ENCODE results near the gene MTERF4.

- TF ChIP-seq POLR2A (IDR thresholded peaks at IDR 0.05; ENCODE audit: extremely low read depth, insufficient read length) (no peak), MAX (IDR thresholded peaks at IDR 0.05; ENCODE audit: low read depth, low read length) (0 out of 2 replicates have a peak, but pooled peaks have one; percentile 7), MYC (IDR thresholded peaks at IDR 0.05; ENCODE audit: low read depth, low read length) (0 out of 2 replicates have a peak, but pooled peaks have one; percentile 30)
- TF ChIP-seq, protein P1, sequence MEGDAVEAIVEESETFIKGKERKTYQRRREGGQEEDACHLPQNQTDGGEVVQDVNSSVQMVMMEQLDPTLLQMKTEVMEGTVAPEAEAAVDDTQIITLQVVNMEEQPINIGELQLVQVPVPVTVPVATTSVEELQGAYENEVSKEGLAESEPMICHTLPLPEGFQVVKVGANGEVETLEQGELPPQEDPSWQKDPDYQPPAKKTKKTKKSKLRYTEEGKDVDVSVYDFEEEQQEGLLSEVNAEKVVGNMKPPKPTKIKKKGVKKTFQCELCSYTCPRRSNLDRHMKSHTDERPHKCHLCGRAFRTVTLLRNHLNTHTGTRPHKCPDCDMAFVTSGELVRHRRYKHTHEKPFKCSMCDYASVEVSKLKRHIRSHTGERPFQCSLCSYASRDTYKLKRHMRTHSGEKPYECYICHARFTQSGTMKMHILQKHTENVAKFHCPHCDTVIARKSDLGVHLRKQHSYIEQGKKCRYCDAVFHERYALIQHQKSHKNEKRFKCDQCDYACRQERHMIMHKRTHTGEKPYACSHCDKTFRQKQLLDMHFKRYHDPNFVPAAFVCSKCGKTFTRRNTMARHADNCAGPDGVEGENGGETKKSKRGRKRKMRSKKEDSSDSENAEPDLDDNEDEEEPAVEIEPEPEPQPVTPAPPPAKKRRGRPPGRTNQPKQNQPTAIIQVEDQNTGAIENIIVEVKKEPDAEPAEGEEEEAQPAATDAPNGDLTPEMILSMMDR (IDR thresholded peaks at IDR 0.05; ENCODE audit: low read depth, low read length), result no peak
Measured at GRCh38 chr2:241150660-241151530, 48.8 kb upstream of the MTERF4 start.
